ENCODE measurements around the gene FBRS.
A peak's percentile ranks its signal among the peaks of the same experiment; 100 is the strongest.

Gene FBRS

GRCh38 chr16:30645727-30646126, 12.5 kb upstream of the FBRS start:
- no peak for DNase-seq

- DNase-seq, result no peak
Measured at GRCh38 chr16:30647274-30647571, 11.0 kb upstream of the FBRS start.

GRCh38 chr16:30649725-30650368, 8.4 kb upstream of the FBRS start:
- DNase-seq, result no peak

GRCh38 chr16:30650369-30651123, 7.7 kb upstream of the FBRS start, which contains the start of gene PRR14:
Gene PRR14 (plus strand): TSS chr16:30650960. CDS start chr16:30651646, 686 bp downstream.
- DNase-seq, result peak; percentile 98

GRCh38 chr16:30651124-30652004, 6.9 kb upstream of the FBRS start:
- peak; percentile 53 to 55 for DNase-seq

- DNase-seq, result no peak
Measured at GRCh38 chr16:30652005-30652296, 6.3 kb upstream of the FBRS start.

- no peak for DNase-seq
Measured at GRCh38 chr16:30652718-30653117, 5.5 kb upstream of the FBRS start.

- no peak for DNase-seq
Measured at GRCh38 chr16:30654856-30655255, 3.4 kb upstream of the FBRS start.

- DNase-seq, result no peak
Measured at GRCh38 chr16:30655815-30656347, 2.4 kb upstream of the FBRS start.

GRCh38 chr16:30656388-30656787, 1.8 kb upstream of the FBRS start:
- DNase-seq, result no peak

- DNase-seq, result peak; percentile 40 to 45
Measured at GRCh38 chr16:30656974-30657865, 1.0 kb upstream of the FBRS start.

- DNase-seq, result peak; percentile 94 to 95
Measured at GRCh38 chr16:30658731-30659506, 688 bp downstream of the FBRS start.

- no peak for DNase-seq
Measured at GRCh38 chr16:30659507-30660423, 1.5 kb downstream of the FBRS start.

- no peak for DNase-seq
Measured at GRCh38 chr16:30660424-30661261, 2.4 kb downstream of the FBRS start.

- DNase-seq, result no peak
Measured at GRCh38 chr16:30662449-30662848, 4.2 kb downstream of the FBRS start.

GRCh38 chr16:30663038-30663437, 4.8 kb downstream of the FBRS start:
- DNase-seq, result no peak

- DNase-seq, result no peak
Measured at GRCh38 chr16:30663820-30664219, 5.6 kb downstream of the FBRS start.

GRCh38 chr16:30664616-30665109, 6.4 kb downstream of the FBRS start:
- DNase-seq, result no peak

GRCh38 chr16:30665155-30665829, 7.1 kb downstream of the FBRS start:
- no peak for DNase-seq

Measured in AML-193 (cell line).